Hepatocyte (in vitro differentiated cells): Measurements from ENCODE around the gene TMEM252. TPM values are rescaled to one million over a fixed set of nuclear protein-coding genes. Genes with fewer than 3 reads are reported as not detected.

Experiments
- DNase-seq: peaks from one replicate; pipeline ENCODE4 v3.0.0-alpha.2; 2016; ENCODE audit warnings: low spot score
- H2AFZ ChIP-seq: fragments of 200-600 bp; sonication (generic); 2 replicates; pipeline ENCODE4 v1.6.0; 2016; ENCODE audit warnings: antibody characterized with exemption, mild to moderate bottlenecking
- H3K27ac ChIP-seq: fragments of 200-600 bp; sonication (generic); 2 replicates; pipeline ENCODE4 v1.5.1; 2016; ENCODE audit warnings: mild to moderate bottlenecking
- H3K27me3 ChIP-seq: fragments of 200-600 bp; sonication (generic); 2 replicates; pipeline ENCODE4 v1.6.1; 2016
- H3K36me3 ChIP-seq: fragments of 200-600 bp; sonication (generic); replicated peaks from 2 replicates; pipeline ENCODE4 v1.5.1; 2016; ENCODE audit warnings: low read depth; ENCODE audit not compliant: insufficient read depth
- H3K4me1 ChIP-seq: fragments of 200-600 bp; sonication (generic); 2 replicates; pipeline ENCODE4 v1.5.1; 2016; ENCODE audit warnings: mild to moderate bottlenecking, moderate library complexity; ENCODE audit not compliant: insufficient read depth
- H3K4me2 ChIP-seq: fragments of 200-600 bp; sonication (generic); 2 replicates; pipeline ENCODE4 v1.6.0; 2016
- H3K4me3 ChIP-seq: fragments of 200-600 bp; sonication (generic); 2 replicates; pipeline ENCODE4 v1.5.1; 2016; ENCODE audit warnings: mild to moderate bottlenecking
- H3K79me2 ChIP-seq: fragments of 200-600 bp; sonication (generic); 2 replicates; pipeline ENCODE4 v1.6.0; 2017; ENCODE audit warnings: mild to moderate bottlenecking
- H3K9me2 ChIP-seq: fragments of 200-600 bp; sonication (generic); replicated peaks from 2 replicates; pipeline ENCODE4 v1.6.0; 2017; ENCODE audit warnings: mild to moderate bottlenecking; ENCODE audit not compliant: insufficient read depth
- H3K9me3 ChIP-seq: fragments of 200-600 bp; sonication (generic); 2 replicates; pipeline ENCODE4 v1.5.1; 2016; ENCODE audit warnings: low read depth, mild to moderate bottlenecking
- H4K20me1 ChIP-seq: fragments of 200-600 bp; sonication (generic); 2 replicates; pipeline ENCODE4 v1.6.0; 2016; ENCODE audit warnings: mild to moderate bottlenecking; ENCODE audit not compliant: insufficient read depth, poor library complexity, severe bottlenecking
- EZH2 ChIP-seq: fragments of 200-600 bp; sonication (generic); IDR thresholded peaks from 2 replicates; pipeline ENCODE4 v1.6.1; 2016; ENCODE audit warnings: antibody characterized with exemption, mild to moderate bottlenecking, borderline replicate concordance
- EZH2phosphoT487 ChIP-seq: fragments of 200-600 bp; sonication (generic); IDR thresholded peaks from one replicate; pipeline ENCODE4 v1.6.1; 2018; ENCODE audit warnings: antibody characterized with exemption, mild to moderate bottlenecking, low read depth, moderate library complexity; ENCODE audit not compliant: unreplicated experiment, severe bottlenecking
- WGBS: methylation state at CpG from one replicate; pipeline ENCODE4 v1.1.6; 2016; ENCODE audit warnings: low lambda C conversion rate; ENCODE audit errors: missing lambda C conversion rate; 5-methylcytosine and 5-hydroxymethylcytosine counted together
- polyA plus RNA-seq: library from polyadenylated mRNA; unstranded; fragments of >200 nt; fragmentation: Nextera tagmentation; extraction: Ambion mirVana; gene quantifications from 2 replicates; pipeline ENCODE4 v1.2.1, GENCODE V29; 2016
- total RNA-seq: library from RNA; depleted of rRNA; stranded (reverse); fragments of >200 nt; gene quantifications from 2 replicates; pipeline ENCODE4 v1.2.3, GENCODE V29; 2014
- TF ChIP-seq, protein P1 (sequence below): fragments of 200-600 bp; sonication (generic); IDR thresholded peaks from 2 replicates; pipeline ENCODE4 v1.5.1; 2016; ENCODE audit warnings: antibody characterized with exemption, mild to moderate bottlenecking; ENCODE audit not compliant: poor library complexity

TMEM252 gene
- 0.16 TPM in 1 of 2 replicates, not detected in the other for total RNA-seq
- polyA plus RNA-seq: 0.16 and 0.41 TPM in 2 replicates

- peak within 1 kb of the TSS; percentile 56 for H3K27ac ChIP-seq
These were observed at the start of gene TMEM252 for GRCh38 chr9:68540712-68541535. TSS of gene TMEM252 (minus strand) at chr9:68540883. CDS start at chr9:68540814, 69 bp downstream.

GRCh38 chr9:68585034-68585761 lies 44.5 kb upstream of the TMEM252 start:
- 76% methylated on average over 19 of the region's 19 CpGs for WGBS
- Histone ChIP-seq H3K4me2 (no peak overlapping the region), H3K9me2 (no peaks in the 10 kb centered on the region), H3K27ac (no peak overlapping the region), H3K27me3 (no peaks in the 10 kb centered on the region), H3K4me3 (no peak overlapping the region), H2AFZ (no peak overlapping the region), H4K20me1 (no peaks in the 10 kb centered on the region), H3K79me2 (no peaks in the 10 kb centered on the region), H3K36me3 (no peaks in the 10 kb centered on the region), H3K9me3 (no peaks in the 10 kb centered on the region), H3K4me1 (no peaks in the 10 kb centered on the region)
- no peak for DNase-seq
- TF ChIP-seq, protein P1, sequence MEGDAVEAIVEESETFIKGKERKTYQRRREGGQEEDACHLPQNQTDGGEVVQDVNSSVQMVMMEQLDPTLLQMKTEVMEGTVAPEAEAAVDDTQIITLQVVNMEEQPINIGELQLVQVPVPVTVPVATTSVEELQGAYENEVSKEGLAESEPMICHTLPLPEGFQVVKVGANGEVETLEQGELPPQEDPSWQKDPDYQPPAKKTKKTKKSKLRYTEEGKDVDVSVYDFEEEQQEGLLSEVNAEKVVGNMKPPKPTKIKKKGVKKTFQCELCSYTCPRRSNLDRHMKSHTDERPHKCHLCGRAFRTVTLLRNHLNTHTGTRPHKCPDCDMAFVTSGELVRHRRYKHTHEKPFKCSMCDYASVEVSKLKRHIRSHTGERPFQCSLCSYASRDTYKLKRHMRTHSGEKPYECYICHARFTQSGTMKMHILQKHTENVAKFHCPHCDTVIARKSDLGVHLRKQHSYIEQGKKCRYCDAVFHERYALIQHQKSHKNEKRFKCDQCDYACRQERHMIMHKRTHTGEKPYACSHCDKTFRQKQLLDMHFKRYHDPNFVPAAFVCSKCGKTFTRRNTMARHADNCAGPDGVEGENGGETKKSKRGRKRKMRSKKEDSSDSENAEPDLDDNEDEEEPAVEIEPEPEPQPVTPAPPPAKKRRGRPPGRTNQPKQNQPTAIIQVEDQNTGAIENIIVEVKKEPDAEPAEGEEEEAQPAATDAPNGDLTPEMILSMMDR: no peak
- no peak for TF ChIP-seq EZH2phosphoT487

More at GRCh38 chr9:68540712-68541535, at the start of gene TMEM252:
- peaks cover 13% of the 10 kb centered on the region for H3K4me1 ChIP-seq
- no peaks in the 10 kb centered on the region for H3K9me2 ChIP-seq
- H3K9me3 ChIP-seq: no peaks in the 10 kb centered on the region
- DNase-seq: peak; percentile 43
- no peak within 1 kb of the TSS for H3K4me3 ChIP-seq
- TF ChIP-seq EZH2phosphoT487: no peak
- WGBS: 65% methylated on average over 8 of the region's 8 CpGs
- H2AFZ ChIP-seq: no peak within 1 kb of the TSS
- H3K4me2 ChIP-seq: peak within 1 kb of the TSS; percentile 57
- no peaks in the 10 kb centered on the region for H3K79me2 ChIP-seq
- no peaks in the 10 kb centered on the region for H3K27me3 ChIP-seq
- no peaks in the 10 kb centered on the region for H4K20me1 ChIP-seq
- H3K36me3 ChIP-seq: no peaks in the 10 kb centered on the region

DNA sequence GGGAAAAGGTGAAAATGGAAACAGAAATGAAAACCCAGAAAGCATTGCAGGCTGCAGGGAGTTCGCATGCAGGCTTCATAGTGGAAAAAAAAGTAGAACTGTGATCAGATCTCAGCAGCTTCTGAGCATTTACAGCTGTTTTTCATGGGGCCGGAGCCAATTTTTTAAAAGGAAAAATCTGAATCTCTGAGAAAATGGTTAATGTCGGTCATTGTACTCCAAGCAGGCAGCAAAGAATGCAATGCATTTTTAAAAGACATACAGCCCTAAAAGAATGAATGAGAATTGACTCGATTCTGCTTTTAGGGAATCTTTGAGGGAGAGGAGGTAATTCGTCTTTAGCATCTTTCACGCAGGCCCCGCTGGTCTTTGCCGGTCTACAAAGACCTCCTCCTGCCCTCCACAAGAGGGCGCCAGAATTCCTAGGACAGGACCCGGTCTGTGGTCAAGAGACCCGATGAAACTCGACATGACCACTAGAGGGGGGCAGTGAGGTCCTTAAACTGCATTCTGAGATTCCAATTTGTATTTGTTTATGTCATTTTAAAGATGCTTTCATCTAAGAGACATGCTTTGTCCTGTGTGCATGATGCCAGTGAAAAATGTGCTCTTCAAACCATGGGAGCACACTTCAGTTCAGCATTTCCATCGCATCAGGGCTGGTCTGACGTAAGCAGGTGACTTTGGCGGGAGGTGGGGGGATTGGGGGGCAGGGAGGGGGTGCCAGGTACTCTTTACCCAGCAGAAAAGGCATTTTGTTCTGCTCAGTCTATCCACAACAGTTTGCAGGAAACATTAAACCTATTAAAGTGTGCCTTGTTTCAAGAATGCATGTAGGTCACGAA lies 43.7 kb upstream of the TMEM252 start:
- no peak for TF ChIP-seq EZH2phosphoT487
- TF ChIP-seq, protein P1: peak; percentile 100
- Histone ChIP-seq H2AFZ (no peak overlapping the region), H3K79me2 (no peaks in the 10 kb centered on the region), H3K4me3 (no peak overlapping the region), H3K27me3 (no peaks in the 10 kb centered on the region), H3K4me1 (no peaks in the 10 kb centered on the region), H3K9me2 (no peaks in the 10 kb centered on the region), H3K36me3 (no peaks in the 10 kb centered on the region), H4K20me1 (no peaks in the 10 kb centered on the region), H3K4me2 (peak overlapping the region; percentile 39), H3K9me3 (no peaks in the 10 kb centered on the region), H3K27ac (no peak overlapping the region)
- DNase-seq: peak; percentile 95
- 28% methylated on average over 16 of the region's 16 CpGs for WGBS

DNA sequence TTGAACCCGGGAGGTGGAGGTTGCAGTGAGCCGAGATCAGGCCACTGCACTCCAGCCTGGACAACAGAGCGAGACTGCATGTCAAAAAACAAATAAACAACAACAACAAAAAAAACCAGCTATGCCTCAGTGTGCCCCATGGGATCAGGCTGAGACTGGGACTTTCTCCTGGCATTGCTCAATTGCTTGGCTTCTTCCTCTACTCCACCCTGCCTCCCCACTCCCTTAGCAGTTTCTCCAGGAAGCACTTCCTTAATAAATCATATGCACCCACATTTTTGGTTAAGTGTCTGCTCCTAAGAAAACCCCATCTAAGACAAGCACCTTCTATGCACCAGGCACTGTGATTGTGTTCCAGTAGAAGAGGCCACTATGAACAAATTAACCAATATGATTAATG lies 41.0 kb upstream of the TMEM252 start:
- Histone ChIP-seq H3K9me2 (no peaks in the 10 kb centered on the region), H3K36me3 (no peaks in the 10 kb centered on the region), H4K20me1 (no peaks in the 10 kb centered on the region), H3K4me2 (no peak overlapping the region), H3K4me3 (no peak overlapping the region), H3K79me2 (no peaks in the 10 kb centered on the region), H3K4me1 (no peaks in the 10 kb centered on the region), H2AFZ (no peak overlapping the region), H3K27ac (no peak overlapping the region), H3K27me3 (no peaks in the 10 kb centered on the region), H3K9me3 (no peaks in the 10 kb centered on the region)
- TF ChIP-seq EZH2phosphoT487 (no peak), EZH2 (no peak)
- TF ChIP-seq, protein P1: no peak
- WGBS: 92% methylated on average over 3 of the region's 3 CpGs
- DNase-seq: no peak
